CD4-positive, alpha-beta T cell treated with Interleukin-2 at 100 ng/mL for 4 hours (primary cell): ENCODE results near the gene SLC39A9.

ENCODE experiments used
- DNase-seq: peaks from one replicate; pipeline ENCODE4 v3.0.0-alpha.2; 2020; ENCODE audit warnings: low spot score

The SLC39A9 gene, protein sequence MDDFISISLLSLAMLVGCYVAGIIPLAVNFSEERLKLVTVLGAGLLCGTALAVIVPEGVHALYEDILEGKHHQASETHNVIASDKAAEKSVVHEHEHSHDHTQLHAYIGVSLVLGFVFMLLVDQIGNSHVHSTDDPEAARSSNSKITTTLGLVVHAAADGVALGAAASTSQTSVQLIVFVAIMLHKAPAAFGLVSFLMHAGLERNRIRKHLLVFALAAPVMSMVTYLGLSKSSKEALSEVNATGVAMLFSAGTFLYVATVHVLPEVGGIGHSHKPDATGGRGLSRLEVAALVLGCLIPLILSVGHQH

DNA sequence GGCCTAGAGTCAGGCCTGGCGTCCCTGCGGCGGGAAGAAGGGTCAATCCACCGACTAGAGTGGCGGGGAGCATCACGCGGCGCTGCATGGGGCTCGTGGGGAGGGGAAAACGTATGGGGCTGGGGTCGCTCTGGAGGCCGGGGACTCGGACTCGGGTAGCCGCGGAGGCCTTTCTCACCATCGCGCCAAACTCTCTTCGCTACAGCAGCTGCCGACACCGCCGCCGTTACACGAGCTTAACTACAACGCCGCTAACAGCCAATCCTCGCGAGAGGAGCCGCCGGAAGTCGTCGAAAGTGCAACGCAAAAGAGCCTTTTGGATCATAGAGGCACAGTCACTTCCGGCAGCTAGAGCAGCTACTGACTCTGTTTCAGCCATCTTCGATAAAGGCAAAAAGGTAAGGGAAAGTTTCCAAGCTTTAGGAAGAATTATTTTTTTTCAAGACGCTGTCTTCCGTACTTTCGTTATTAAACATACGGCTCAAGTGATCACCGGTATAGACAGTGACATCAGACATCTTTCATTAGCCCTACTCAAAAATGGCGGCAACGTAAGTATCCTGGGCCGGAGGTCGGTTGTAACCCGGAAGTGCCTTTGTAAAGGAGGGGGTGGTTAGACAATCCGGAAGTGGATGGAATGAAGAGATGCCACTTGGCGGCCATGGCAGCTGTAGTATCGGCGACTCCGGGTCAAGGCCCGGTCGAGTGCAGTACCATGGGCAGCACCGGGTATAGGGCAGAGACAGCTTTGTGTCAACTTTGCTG, at the start of gene SLC39A9, which contains the start of gene ERH:
Gene SLC39A9, plus strand, starts transcription at position 640 of the 765 bp plus-strand sequence. CDS start 678 bp downstream, outside the sequence.
Gene ERH, minus strand, starts transcription at position 247 of the 765 bp plus-strand sequence. Its CDS starts 66 bp downstream, at position 181.
- DNase-seq: peak; percentile 96

GRCh38 chr14:69349091-69349777, 49.3 kb upstream of the SLC39A9 start:
- DNase-seq: no peak

DNA sequence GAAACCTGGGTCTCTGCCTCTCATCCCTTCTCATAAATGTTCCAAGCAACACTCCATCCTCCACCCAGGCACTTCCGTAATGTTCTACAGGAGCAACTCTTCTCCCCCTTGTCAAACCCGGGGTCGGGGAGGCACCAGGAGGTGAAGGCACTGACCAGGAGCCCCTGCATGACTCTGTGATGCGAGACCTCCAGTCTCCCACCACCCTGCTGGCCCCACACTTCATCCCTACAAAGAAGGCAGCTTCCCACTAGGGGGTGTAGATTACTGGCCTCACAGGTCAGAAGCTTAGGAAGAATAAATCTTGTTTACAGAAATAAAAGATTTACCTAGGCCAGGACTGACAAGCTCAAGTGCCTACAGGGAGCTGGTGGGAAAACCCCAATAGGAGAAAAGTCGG, 47.6 kb upstream of the SLC39A9 start:
- DNase-seq: no peak

DNA sequence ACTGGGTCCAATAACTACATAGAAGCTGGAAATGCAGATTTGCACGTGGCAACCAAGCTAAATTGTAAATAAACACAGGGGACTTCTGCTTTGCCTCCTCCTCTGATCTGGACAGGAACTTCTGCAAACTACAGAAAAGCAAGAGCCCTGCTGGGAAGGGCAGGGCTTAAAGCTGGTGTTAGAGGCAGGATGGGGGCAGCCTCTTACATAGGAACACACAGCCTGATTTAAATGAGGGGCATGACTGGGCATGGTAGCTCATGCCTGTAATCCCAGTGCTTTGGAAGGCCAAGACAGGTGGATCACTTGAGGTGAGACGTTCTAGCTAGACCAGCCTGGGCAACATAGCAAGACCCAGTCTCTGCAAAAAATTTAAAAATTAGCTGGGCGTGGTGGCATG, 47.1 kb upstream of the SLC39A9 start:
- DNase-seq: no peak

GRCh38 chr14:69351911-69352310, 46.6 kb upstream of the SLC39A9 start:
- no peak for DNase-seq

- DNase-seq: no peak
Observed at GRCh38 chr14:69353168-69353567, 45.3 kb upstream of the SLC39A9 start.

- DNase-seq: peak; percentile 67
Observed at GRCh38 chr14:69354383-69355153, 43.9 kb upstream of the SLC39A9 start.

DNA sequence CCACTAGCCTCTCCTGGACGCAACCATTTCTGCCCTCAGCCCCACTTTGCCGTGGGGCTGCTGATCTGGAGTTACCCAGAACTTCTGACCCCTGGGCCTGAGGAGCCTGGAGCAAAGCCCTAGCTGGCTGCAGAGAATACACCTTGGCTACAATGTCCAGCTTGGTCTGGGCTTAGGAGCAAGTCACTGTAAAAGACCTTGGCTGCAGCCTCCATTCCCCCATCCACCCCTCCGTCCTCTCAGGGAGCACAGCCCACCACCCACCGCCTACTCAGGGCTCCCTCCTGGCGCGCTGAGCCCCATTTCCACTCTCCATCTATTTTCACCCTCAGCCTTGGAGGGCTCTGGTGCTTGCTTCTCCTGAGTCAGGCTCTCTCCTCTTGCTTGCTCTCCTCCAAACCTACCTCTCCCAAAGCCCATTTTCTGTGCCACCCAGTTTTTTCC, 43.3 kb upstream of the SLC39A9 start:
- DNase-seq: no peak

GRCh38 chr14:69355607-69356281, 42.7 kb upstream of the SLC39A9 start:
- DNase-seq: no peak

GRCh38 chr14:69356903-69357543, 41.5 kb upstream of the SLC39A9 start:
- DNase-seq: no peak

- DNase-seq: no peak
Observed at GRCh38 chr14:69357544-69358200, 40.8 kb upstream of the SLC39A9 start.

GRCh38 chr14:69358233-69358963, 40.1 kb upstream of the SLC39A9 start:
- DNase-seq: no peak

DNA sequence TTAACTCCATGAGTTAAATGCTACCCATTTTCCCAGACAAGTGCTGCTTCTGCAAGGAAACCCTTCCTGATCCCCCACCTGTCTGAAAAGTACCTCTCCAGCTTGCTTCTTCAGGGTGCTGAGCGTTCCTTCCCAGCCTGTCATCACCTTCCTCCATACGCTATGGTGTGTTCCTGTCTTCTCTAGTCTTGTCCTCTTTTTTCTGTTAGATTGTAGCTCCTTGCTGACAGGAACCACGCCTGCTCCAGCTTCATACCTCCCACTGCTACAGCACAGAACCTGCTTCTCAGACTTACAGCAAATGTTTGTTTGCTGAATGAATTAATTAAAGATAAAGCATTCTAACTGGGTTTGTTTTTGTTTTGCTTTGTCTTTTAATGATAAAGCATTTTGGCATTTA, 39.5 kb upstream of the SLC39A9 start:
- no peak for DNase-seq

- no peak for DNase-seq
Observed at GRCh38 chr14:69360438-69361108, 37.9 kb upstream of the SLC39A9 start.

- no peak for DNase-seq
Observed at GRCh38 chr14:69363055-69363454, 35.4 kb upstream of the SLC39A9 start.

GRCh38 chr14:69363964-69364363, 34.5 kb upstream of the SLC39A9 start:
- no peak for DNase-seq

DNA sequence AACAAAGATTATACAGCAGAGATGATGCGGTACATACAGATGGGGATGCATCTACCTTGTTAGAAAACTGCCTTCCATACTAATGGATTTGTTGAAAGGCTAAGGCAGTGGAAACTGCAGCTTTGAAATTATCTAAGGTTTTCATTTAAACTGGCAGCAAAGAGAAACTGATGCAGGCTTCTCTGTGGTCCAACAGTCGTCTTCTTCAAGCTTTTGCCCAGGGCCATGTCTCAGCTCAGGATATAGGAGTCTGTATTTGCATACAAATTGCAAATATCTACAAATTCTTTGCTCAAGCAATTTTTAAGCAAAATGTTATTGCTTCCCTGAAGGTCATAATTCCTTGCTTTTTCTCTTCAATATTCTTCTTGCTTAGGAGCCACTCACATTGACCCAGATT, 34.1 kb upstream of the SLC39A9 start:
- no peak for DNase-seq

DNA sequence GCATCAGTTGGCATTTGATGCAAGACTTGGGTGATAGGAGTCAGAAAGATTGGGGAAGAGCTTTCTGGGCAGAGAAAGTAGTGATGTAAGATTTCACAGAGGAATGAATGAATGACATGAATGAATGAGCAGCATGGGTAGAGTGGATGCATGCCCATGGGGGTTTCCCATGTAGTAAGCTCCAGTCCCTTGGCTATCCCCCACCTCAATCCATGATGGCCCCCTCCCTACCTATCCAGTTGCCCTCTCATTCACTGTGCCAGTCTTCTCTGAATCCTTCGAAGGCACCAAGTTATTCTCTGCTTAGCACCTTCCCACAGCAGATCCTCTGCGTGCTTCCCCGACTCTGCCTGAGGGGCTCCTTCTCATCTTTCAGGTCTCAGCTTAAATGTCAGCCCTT, 32.4 kb upstream of the SLC39A9 start:
- no peak for DNase-seq

GRCh38 chr14:69366761-69367160, 31.7 kb upstream of the SLC39A9 start:
- DNase-seq: no peak
